Mucosa of gallbladder (tissue), 1 donor: ENCODE results near the gene SLC25A38. TPM values are rescaled to one million over a fixed set of nuclear protein-coding genes. Genes with fewer than 3 reads are reported as not detected.
"Not testable (repeated sequence)": the region's sequence is repeated elsewhere in the genome, so short reads cannot be mapped to it uniquely, and the experiment has no call there.

Experiments used
- DNase-seq: peaks from one replicate; pipeline ENCODE4 v3.0.0-alpha.2; 2020; ENCODE audit warnings: low spot score
- total RNA-seq: library from RNA; stranded (reverse); gene quantifications from one replicate; pipeline ENCODE4 v1.2.1, GENCODE V29; 2021
- donor health status: DM: no; HTN: no; CAD: no.

Gene SLC25A38
- total RNA-seq, 1 donor from 2014 or later, result 42.9 TPM

DNA sequence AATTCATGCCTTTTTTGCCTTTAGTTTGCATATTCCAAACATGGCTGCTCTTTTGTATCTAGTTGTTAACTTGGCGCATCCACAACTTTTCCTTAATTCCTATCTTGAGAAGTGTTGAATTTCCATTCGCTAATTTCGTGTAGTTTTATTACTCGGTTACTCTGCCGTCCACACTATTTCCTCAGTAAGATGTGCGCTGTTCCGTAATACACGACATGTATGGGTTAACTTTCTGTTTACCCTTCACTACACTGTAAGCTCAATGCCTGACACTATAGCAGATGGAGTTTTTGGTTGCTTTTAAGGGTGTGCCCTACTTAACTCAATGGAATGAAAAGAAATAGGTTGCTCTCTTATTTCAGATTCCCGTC, 24.1 kb downstream of the SLC25A38 start:
- no peak for DNase-seq

DNA sequence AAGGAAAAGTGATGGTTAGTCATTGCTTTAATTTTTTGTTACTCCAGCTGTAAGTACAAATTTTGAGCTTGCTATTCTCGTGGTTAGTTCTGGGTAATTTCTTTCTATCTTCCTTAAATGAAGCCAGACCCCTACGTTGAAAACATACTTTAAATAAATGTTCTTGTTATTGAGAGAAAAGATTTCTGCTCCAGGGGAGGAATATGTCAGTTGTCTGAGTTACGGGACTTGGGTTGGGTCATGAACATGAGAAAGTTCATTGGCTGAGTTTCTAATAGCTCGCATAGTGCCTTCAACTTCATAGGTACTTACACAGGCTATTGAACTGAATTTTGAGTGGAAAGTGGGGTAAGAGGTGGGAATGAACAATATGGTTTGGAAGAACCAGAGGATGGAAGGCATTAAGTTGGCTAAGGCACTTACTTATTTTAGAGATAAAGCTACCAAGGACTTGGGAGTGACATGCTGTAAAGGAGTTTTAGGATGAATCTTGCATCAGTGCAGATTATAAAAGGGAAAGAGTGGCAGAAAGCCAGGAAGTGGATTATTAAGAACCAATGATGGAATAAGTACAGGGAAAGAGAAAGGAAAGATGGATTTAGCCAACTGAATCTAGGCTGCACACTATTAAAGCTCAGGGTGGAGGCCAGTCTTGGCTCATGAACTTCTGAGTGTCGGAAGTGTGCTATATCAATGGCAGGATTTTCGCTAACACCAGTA, 24.8 kb downstream of the SLC25A38 start:
- DNase-seq, result no peak

DNA sequence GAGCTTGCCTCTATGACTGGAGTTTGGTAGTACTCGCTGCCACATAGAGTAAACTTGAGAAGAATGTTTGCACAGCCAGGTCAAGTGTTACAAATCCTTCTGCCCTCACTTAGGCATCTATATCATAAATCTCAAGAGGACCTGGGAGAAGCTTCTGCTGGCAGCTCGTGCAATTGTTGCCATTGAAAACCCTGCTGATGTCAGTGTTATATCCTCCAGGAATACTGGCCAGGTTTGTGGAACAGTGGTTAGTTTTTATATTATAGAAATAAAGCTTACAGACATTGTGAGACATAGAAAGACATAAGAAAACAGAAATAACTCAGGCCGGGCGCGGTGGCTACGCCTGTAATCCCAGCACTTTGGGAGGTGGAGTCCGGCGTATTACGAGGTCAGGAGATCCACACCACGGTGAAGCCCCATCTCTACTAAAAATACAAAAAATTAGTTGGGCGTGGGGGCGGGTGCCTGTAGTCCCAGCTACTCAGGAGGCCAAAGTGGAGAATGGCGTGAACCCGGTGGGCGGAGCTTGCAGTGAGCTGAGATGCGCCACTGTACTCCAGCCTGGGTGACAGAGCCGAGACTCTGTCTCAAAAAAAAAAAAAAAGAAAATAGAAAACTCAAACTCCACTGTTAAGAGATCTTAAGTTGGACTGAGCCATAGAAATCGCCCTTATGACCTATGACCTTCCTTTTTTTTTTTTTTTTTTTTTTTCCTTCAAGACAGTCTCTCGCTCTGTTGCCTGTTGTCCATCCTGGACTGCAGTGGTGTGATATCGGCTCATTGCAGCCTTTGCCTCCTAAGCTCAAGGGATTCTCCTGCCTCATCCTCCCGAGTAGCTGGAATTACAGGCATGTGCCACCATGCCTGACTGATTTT, 25.6 kb downstream of the SLC25A38 start:
- no peak for DNase-seq

DNA sequence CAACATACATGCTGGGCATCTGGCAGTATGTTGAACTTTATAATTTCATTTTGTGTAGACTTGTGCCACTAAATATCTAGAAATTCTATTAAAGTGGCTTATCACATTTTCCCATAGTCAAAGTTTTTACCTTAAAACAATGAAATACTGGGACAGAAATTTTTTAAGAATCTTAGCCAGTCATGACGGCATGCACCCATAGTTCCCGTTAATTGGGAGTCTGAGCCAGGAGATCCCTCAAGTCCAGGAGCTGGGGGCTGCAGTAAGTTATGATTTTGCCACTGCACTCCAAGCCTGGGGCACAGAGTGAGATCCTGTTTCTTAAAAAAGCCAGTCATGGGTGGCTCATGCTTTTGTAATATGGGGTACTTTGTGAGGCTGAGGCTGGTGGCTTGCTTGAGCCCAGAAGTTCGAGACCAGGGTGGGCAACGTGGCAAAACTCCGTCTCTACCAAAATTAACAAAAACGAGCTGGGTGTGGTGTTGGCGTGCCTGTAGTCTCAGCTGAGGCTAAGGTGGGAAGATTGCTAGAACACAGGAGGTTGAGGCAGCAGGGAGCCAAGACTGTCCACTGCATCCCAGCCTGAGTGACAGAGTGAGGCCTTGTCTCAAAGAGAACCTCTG, 26.5 kb downstream of the SLC25A38 start:
- no peak for DNase-seq

DNA sequence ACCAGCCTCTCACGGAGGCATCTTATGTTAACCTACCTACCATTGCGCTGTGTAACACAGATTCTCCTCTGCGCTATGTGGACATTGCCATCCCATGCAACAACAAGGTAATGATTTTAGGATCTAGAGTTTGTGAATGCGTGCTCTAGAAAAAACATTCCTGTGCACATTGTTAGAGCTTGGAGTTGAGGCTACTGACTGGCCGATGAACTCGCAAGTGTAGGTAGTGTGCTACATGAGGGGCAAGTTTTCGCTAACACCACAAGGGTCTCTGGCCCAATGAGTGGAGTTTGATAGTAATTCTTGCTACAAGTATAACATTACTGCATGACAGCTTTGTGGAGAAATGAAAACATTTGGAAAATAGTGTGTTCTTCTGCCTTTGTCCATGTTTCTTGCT, 27.7 kb downstream of the SLC25A38 start:
- DNase-seq, result no peak

DNA sequence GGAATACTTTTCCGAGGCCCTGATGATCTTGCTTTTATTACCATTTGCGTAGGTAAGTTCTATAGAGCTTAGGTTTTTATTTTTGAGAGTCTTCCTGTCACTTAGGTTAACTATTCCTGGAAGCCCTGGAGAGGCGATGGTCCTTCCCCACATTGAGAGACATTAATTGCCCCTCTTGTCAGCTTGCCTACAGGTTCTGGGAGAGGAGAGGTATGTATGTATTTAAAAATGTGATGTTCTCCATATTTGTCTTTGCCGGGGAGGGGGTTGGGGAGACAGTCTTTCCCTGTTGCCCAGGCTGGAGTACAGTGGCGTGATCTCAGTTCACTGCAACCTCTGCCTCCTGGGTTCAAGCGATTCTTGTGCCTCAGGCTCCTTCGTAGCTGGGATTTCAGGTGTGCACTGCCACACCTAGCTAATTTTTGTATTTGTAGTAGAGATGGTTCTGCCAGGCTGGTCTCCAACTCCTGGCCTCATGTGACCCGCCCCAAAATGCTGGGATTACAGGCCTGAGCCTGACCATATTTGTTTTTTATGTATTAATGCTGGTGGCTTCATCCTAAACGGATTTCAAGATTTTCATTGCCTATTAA, 29.6 kb downstream of the SLC25A38 start:
- DNase-seq, result no peak

DNA sequence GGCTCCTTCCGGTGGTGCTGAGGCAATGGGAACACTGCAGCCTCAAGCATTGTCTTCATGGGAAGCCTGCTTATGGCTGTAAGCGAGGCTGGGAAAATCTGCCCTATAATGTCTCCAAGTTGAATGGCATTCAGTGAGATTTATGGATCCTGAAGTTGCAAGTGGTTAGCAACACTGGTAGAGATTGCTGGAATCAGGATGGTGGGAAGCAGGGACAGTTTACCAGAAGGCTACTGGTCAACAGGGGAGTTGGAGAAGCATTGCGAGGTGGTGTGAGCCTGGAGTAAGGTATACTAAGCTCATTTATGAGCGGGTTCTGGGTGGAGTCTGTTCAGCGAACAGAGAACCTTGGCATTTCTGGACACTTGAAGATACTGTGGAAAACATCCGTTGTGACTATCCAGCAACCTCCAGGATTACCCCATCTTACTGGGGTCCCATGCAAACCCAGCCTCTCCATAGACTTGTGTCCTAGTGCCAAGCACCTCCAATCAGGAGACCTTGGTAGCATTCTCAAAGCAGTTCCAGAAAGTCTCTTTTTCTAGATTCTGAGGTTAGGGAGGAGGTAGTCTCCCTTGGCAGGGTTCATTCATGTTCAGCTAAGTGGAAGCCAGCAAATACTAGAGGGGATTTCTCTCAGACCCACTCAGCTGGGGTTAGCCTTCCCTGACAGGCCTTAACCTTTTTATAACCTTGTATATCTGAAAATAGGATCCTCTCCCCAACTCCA, 30.7 kb downstream of the SLC25A38 start:
- no peak for DNase-seq

DNA sequence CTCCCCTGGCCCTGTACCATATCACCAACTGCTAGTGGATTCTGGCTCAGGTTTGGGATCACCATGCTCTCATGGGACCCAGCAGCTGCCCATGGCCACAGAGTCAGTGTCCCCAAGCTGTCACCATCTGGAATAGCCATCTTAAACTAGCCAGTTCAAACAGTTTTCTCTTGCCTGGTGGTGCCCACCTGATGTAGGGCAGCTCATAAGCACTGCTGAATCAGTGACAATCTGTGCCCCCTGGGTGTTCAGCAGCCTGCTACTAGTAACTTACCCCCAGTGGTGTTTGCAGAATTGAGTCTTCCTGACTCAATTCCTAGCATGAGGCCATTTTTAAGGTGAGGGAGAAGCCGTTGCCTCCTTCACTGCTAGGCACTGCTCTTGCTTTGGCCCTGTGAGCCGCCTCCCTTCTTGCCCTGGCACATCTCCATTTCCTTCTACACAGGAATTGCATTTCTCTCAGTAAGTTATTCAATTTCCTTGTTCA, 31.3 kb downstream of the SLC25A38 start:
- DNase-seq, result no peak

DNA sequence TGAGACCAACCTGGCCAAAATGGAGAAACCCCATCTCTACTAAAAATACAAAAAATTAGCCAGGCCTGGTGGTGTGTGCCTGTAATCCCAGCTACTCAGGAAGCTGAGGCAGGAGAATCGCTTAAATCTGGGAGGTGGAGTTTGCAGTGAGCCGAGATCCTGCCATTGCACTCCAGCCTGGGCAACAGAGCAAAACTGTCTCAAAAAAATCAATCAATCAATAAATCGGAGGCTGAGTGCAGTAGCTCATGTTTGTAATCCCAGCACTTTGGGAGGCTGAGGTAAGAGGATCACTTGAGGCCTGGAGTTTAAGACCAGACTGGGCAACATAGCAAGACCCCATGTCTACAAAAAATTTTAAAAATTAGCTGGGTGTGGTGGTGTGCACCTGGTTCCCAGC, 32.1 kb downstream of the SLC25A38 start:
- DNase-seq, result not testable (repeated sequence)

DNA sequence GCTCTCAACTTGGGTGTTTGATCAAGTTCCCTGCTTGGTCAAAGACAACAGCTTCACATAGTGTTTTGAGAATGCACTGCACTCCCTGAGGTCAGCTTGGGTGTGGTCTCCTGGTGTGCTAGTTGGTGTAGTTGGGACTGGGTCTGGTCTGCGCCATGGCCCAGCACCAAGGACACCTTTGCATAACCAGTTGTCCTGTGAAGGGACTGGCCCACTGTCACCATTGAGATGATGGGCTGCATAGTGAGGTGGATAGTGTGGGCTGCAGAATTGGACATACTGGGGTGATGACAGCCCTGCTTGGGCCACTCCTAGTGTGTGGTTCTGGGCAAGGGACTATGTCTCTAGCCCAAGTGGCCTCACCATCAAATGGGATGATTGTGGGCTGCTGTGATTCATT, 32.8 kb downstream of the SLC25A38 start:
- DNase-seq, result no peak

DNA sequence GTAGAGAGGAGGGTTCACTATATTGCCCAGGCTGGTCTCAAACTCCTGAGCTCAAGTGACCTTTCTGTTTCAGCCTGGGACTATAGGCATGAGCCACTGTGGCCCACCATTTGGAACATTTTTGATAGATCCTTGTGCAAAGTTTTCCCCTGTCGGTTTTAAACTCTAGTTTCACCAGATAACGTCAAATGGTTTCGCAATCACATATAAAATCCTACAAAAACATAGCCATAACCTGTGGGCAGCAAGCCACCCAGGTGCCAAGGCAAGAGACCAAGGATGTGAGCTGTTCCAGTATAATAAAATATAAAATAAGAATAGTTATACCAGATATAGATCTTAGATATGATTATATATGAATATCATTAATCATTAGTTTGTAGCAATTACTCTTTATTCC, 33.8 kb downstream of the SLC25A38 start:
- not testable (repeated sequence) for DNase-seq

DNA sequence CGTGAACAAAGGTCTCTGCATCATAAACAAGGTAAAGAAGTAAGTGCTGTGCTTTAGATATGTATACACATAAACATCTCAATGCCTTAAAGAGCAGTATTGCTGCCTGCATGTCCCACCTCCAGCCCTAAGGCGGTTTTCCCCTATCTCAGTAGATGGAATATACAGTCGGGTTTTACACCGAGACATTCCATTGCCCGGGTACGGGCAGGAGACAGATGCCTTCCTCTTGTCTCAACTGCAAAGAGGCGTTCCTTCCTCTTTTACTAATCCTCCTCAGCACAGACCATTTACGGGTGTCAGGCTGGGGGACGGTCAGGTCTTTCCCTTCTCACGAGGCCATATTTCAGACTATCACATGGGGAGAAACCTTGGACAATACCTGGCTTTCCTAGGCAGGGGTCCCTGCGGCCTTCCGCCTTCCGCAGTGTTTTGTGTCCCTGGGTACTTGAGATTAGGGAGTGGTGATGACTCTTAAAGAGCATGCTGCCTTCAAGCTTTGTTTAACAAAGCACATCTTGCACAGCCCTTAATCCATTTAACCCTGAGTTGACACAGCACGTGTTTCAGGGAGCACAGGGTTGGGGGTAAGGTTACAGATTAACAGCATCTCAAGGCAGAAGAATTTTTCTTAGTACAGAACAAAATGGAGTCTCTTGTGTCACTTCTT, 35.5 kb downstream of the SLC25A38 start:
- DNase-seq, result not testable (repeated sequence)

DNA sequence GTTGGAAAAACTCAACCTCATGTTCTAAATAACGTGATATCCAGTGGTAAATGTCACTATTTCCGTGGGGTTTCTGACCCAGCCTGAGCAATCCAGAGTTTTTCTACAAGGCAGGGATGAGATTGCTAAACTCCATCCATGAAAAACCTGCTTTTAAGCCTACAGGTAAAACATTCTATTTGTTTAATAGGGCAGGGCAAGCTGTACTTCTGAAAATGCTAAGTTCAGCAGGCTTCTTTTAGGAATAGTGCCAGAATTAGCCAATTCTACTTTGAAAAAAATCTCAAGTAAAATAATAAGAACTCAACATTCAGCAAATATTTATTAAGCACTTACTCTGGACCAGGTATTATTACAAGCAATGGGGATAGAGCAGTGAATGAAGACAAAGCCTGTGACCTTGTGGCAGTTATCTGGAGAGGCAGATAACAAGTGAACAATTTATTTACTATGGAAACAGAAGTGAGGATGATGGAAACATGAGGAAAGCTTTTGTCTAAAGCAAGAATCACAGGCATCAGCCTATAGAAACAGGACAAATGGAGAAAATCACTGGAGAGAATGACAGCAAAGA, 36.7 kb downstream of the SLC25A38 start:
- no peak for DNase-seq

DNA sequence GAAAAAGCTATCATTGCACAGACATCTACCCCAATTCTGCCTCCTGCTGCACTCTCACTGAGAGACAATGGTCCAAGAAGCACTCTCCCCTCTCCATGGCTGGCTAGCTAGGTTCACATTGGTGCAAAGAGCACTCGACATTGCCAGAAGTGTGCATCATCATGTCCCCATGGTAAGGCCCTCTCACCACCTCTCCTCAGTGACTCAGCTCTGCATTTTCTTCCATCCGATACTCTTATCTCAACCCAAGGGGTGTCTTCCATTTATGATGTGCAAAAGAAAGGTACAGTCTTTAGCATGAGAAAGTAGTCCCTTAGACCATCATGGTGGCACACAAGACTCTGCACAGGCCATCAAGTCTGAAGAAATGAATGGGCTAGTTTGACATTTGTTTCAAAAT, 37.4 kb downstream of the SLC25A38 start:
- DNase-seq, result no peak

DNA sequence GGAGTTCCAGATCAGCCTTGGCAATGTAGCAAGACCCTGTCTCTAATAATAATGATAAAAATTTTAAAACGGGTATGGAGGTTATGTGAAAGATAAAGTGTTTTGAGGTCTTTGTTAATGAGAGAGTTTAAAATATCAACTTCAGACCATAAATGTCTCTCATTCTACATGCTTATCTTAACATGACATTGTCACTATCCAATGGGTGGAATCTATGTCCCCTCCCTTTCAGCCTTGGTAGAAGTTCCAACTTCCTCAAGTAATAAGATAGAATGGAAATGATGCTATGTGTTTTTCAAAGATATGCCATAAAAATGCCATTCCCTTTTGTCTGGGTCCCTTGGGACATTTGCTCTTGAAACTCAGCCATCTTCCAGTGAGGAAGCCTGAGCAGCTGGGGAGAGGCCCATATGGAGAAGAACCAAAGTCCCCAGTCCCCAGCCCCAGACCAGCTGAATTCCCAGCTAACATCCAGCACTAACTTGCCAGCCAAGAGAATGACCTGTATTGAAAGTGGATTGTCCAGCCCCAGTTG, 40.3 kb downstream of the SLC25A38 start:
- DNase-seq, result no peak

DNA sequence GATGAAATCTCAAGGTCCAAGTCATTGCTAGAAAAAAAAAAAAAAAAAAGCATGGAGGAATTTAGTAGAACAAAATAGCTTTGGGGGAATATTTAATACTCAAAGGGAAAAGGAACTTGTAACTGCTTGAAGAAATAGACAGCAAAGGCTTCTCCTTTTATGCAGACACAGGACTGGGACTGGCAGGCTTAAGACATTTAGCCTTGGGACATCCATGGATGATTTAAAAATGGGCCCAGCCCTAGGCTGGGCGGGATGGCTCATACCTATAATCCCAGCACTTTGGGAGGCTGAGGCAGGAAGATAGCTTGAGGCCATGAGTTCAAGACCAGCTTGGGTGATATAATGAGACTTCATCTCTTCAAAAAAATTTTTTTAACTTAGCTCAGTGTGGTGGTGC, 43.1 kb downstream of the SLC25A38 start:
- no peak for DNase-seq

DNA sequence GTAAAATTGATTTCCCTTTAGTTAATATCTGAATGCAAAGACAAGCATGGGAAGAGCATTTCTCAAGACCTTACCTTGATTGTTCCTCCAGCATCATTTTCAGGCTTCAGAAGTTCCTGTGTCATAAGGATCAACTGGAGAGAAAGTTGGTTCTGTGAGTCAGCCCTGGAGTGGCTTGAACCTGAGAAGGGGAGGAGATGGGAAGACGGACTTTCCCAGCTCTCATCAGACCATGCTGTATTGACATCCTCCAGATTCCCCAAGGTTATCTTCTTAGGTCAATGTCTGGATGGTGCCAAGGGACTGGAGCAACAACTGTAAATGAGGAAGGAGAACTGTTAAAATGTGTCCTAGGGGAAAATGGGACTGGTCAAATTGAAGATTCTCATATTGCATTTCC, 44.3 kb downstream of the SLC25A38 start:
- no peak for DNase-seq

DNA sequence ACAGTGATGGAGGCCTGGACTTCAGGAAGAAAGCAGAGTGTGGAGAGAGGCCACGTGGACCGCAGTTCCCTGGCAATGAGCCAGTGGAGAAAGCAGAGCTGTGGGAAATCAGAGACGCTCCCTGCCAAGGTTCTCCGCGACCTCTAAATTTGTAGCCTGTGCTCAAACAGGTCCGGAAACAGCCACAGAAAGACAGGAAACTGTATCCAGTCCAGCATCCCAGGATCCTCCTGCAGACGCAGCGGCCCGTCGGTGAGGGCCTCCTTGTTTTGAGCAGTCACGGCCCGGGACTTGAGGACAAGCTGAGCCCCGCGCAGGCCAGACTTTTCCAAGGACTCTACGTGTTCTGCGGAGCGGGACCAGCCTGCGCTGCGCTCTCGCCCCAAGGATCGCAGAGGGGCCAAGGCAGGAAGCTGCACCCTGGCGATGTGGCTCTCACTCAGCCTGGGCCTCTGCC, 45.6 kb downstream of the SLC25A38 start:
- peak; percentile 22 for DNase-seq

DNA sequence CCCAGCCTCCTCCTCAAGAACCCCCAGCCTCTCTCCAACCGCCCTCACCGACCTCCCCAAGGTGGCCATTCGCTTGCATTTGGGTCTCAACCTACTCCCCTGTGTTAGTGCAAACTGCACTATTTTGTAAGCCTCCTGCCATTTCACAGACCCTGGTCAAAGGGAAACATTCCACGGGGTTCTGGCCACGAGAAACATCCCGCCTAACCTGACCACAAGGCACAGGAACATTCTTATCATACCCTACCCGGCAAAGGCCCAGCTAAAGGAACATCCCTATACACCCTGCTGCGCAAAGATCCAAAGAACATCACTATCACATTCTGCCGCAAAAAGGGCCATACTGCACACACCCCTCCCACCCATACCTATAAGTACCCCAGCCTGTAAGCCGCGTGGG, 46.3 kb downstream of the SLC25A38 start:
- DNase-seq, result no peak

DNA sequence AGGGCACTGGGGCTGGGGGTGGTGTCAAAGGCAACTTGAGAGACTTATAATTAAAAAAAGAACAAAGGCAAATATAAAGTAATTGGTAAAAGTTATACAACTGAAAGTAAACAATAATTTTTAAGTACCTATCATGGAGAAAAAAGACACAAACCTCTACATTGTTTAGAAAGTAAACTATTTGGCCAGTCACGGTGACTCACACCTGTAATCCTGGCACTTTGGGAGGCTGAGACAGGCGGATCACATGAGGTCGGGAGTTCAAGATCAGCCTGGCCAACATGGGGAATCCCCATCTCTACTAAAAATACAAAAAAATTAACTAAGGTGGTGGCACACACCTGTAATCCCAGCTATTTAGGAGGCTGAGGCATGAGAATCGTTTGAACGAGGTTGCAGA, 49.2 kb downstream of the SLC25A38 start:
- no peak for DNase-seq
